ENCODE data around the gene PKD1L1. TPM values are rescaled to one million over a fixed set of nuclear protein-coding genes. Genes with fewer than 3 reads are reported as not detected.

The PKD1L1 gene
- total RNA-seq, 1 donor = under 0.01 TPM

DNA sequence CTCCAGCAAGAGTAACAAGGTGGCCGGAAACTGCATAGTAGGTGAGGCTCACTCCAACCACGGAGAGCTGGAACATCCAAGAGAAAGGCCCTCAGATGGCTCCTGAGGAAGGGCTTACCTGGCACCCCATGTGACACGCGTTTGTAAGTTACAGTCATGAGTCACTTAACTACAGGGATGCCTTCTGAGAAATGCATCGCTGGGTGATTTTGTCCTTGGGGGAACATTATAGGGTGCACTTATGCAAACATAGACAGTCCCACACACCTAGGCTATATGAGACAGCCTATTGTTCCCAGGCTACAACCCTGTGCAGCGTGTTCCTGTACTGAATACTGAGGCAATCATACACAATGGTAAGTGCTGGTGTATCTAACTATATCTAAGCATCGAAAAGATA lies 139.9 kb downstream of the PKD1L1 start:
- DNase-seq (ENCODE audit: low read depth) = no peak
- TF ChIP-seq, protein P1, sequence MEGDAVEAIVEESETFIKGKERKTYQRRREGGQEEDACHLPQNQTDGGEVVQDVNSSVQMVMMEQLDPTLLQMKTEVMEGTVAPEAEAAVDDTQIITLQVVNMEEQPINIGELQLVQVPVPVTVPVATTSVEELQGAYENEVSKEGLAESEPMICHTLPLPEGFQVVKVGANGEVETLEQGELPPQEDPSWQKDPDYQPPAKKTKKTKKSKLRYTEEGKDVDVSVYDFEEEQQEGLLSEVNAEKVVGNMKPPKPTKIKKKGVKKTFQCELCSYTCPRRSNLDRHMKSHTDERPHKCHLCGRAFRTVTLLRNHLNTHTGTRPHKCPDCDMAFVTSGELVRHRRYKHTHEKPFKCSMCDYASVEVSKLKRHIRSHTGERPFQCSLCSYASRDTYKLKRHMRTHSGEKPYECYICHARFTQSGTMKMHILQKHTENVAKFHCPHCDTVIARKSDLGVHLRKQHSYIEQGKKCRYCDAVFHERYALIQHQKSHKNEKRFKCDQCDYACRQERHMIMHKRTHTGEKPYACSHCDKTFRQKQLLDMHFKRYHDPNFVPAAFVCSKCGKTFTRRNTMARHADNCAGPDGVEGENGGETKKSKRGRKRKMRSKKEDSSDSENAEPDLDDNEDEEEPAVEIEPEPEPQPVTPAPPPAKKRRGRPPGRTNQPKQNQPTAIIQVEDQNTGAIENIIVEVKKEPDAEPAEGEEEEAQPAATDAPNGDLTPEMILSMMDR (IDR thresholded peaks at IDR 0.05; ENCODE audit: insufficient read depth, low read length) = no peak

DNA sequence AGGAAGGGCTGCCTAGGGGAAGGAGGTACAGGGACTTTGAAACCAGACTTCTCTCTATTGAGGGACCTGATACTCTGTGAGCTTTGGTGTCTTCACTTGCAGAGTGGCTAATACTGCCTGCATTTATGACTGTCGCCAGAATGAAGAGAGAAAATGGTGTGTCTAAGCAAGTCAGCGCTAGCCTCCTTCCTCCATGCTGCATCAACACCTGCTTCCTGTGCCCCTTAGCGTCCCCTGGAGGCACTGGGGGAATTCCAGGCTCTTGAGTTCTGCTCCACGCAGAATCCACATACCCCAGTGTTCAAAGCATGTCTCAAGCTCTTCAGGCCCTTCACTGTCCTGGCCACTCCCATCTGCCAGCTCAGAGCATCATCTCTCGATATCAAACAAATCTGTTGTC lies 140.5 kb downstream of the PKD1L1 start:
- no peak for DNase-seq (ENCODE audit: low read depth)
- TF ChIP-seq, protein P1 (IDR thresholded peaks at IDR 0.05; ENCODE audit: insufficient read depth, low read length) = no peak
- H3K4me3 ChIP-seq (ENCODE audit: low read depth, low read length) = no peak overlapping the region

More for the DNA sequence above, 139.9 kb downstream of the PKD1L1 start:
- no peak overlapping the region for H3K4me3 ChIP-seq (ENCODE audit: low read depth, low read length)

GRCh38 chr7:47807126-47807525 lies 141.1 kb downstream of the PKD1L1 start:
- TF ChIP-seq, protein P1 (IDR thresholded peaks at IDR 0.05; ENCODE audit: insufficient read depth, low read length) = no peak
- H3K4me3 ChIP-seq (ENCODE audit: low read depth, low read length) = no peak overlapping the region
- DNase-seq (ENCODE audit: low read depth) = no peak

DNA sequence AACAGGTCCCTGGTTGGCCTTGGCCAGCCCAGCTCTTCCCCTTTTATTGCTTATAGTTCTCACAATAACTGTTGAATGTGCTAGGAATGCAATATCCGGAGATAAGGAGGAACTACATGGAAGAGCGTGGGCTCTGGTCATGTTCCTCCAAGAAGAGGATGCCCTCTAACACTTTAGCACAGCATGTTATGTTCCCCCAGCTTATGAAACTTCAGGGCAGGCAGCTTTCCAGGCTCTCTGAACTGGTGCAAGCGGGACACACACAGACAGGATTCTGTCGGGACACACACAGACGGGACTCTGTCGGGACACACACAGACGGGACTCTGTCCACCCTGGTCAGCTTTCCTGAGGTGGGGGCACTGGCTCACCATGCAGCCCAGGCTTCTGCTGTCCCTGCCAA lies 141.6 kb downstream of the PKD1L1 start:
- TF ChIP-seq, protein P1 (IDR thresholded peaks at IDR 0.05; ENCODE audit: insufficient read depth, low read length) = no peak
- DNase-seq (ENCODE audit: low read depth) = no peak
- no peak overlapping the region for H3K4me3 ChIP-seq (ENCODE audit: low read depth, low read length)

DNA sequence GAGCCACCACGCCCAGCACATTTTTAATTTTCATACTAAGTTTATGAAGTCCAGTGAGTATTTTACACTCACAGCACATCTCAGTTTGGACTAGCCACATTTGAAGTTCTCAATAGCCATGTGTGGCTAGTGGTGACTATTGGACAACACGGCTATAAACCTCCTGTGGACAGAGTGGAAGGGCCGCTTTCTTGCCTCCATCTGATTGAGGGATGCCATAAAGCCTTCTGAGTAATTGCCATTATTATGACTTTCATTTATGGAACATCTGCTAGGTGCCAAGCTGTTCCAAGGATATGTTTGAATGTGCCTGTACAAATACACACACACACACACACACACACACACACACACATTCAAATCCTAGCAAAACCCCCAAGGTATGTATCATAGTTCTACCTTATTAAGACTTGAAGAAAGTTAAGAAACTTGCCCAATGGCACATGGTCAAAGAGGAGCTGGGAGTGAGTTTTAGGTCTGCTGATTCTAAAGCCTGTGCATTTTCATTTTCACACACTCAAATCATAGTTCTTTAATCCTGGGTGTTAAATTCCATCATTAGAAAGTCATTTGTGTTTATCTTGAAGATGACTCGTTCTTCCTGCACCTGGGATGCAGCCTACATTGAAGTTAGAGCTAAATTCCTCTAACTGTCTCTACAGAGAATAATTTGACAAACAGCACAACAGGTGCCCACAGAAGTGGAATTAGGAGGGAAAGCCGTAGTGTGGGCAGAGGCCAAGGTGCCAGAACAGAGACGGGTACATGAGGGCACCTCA lies 143.3 kb downstream of the PKD1L1 start:
- H3K4me3 ChIP-seq (ENCODE audit: low read depth, low read length) = no peak overlapping the region
- no peak for DNase-seq (ENCODE audit: low read depth)
- TF ChIP-seq, protein P1 (IDR thresholded peaks at IDR 0.05; ENCODE audit: insufficient read depth, low read length) = no peak

- TF ChIP-seq, protein P1 (IDR thresholded peaks at IDR 0.05; ENCODE audit: insufficient read depth, low read length) = no peak
- DNase-seq (ENCODE audit: low read depth) = no peak
- H3K4me3 ChIP-seq (ENCODE audit: low read depth, low read length) = no peak overlapping the region
Observed at GRCh38 chr7:47803846-47804245, 144.4 kb downstream of the PKD1L1 start.

All from fibroblast of the aortic adventitia (primary cell).